GM19468 (cell line): ENCODE results near the gene ZNF541.

Experiments
- ATAC-seq: cut with Tn5 transposase; IDR thresholded peaks from one replicate; pipeline ENCODE4 v1.9.1; 2021; ENCODE audit warnings: mild to moderate bottlenecking, moderate library complexity, moderate number of reproducible peaks; ENCODE audit not compliant: unreplicated experiment; ENCODE audit errors: extremely low read depth

ZNF541 gene, protein sequence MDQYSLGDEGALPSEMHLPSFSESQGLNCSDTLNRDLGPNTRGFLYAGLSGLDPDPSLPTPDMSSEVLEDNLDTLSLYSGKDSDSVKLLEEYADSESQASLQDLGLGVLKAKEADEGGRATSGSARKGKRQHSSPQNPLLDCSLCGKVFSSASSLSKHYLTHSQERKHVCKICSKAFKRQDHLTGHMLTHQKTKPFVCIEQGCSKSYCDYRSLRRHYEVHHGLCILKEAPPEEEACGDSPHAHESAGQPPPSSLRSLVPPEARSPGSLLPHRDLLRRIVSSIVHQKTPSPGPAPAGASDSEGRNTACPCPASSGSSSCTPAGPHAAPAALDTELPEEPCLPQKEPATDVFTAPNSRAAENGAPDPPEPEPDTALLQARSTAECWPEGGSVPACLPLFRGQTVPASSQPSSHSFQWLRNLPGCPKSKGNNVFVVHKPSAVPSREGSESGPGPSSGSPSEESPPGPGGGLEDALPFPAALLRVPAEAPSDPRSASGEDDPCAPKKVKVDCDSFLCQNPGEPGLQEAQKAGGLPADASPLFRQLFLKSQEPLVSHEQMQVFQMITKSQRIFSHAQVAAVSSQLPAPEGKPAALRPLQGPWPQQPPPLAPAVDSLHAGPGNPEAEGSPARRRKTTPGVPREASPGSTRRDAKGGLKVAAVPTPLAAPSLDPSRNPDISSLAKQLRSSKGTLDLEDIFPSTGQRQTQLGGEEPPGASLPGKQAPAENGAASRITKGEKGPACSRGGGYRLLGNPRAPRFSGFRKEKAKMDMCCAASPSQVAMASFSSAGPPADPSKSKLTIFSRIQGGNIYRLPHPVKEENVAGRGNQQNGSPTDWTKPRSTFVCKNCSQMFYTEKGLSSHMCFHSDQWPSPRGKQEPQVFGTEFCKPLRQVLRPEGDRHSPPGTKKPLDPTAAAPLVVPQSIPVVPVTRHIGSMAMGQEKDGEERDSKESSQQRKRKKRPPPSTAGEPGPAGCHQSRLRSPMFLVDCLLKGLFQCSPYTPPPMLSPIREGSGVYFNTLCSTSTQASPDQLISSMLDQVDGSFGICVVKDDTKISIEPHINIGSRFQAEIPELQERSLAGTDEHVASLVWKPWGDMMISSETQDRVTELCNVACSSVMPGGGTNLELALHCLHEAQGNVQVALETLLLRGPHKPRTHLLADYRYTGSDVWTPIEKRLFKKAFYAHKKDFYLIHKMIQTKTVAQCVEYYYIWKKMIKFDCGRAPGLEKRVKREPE (N-terminal part only)

DNA sequence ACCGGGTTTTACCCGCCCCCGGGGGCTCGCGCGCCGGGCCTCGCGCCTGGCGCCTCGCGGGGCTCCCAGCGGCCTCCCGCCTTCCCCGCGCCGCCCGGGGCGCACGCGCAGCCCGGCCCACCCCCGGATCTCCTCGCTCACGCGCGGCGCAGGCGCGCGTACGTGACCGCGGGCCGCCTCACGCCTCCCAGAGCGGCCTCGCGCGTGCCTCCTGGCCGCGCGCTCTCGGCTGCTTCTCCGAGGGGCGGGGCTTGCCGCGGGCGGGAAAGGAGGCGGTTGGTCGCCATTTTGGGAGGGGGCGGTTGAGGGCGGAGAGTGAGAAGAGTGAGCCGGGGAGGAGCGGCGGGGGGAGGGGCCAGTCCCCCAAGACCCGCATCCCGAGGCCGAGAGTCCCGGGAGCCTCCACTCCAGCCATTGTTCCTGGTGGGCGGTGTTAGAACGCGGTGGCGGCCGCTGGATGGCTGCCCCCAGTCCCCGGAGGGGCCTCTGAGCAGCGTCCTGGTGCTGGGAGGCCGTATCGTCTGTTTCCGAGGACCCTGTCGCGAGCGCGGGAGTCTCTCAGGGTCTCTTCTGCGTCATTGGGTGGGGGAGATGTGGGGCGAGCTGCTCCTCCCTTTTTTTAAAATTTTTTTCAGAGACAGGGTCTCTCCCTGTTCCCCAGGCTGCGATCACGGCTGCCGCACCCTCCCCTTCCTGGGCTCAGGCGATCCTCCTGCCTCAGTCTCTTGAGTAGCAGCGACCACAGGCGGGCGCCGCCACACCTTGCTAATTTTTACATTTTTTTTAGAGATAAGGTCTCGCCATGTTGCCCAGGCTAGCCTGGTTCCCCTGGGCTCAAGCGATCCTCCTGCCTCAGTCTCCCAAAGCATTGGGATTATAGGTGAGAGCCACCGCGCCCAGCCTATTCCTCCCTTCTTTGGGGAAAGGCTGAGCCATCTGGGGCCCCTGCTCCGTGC is at the start of gene ZNF541:
ZNF541 (minus strand) TSS at position 78 of the 956 bp plus-strand sequence. CDS start 17,292 bp downstream, outside the sequence.
- ATAC-seq, result no peak

DNA sequence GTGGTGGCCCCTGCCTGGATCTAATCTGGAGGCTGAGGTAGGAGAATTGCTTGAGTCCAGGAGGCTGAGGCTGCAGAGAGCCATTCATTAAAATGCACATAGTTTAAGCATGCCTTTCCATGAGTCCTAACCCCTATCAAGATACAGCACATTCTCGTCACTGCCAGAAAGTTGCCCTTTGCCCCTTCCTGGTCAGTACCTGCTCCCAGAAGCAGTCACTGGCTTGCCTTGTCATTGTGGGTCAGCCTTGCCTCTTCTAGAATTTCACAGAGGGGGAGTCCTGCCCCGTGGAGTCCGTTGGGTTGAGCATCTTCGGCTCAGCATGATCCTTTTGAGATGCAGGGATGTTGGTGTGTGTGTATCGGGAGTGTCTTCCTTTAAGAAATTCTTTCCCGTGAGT is 46.8 kb upstream of the ZNF541 start:
- ATAC-seq, result no peak

DNA sequence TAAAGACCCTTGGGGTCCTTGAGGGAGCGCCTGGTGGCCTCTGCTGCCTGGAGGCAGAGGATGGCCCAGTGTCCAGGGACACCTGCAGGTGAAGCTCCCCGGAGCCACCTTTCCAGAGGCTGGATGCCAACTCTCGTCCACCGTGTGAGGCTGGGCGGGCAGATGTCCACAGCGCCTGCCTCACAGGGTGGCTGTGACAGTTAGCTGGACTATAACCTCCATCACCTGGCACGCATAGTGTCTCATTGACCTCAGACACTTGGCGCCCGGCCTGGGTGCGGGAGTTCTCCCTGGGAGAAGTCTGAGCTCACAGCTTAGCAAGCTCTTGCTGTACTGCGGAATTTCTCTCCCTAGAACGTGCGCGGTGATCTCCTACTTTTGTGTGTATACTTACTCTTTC is 45.8 kb upstream of the ZNF541 start:
- ATAC-seq, result no peak

DNA sequence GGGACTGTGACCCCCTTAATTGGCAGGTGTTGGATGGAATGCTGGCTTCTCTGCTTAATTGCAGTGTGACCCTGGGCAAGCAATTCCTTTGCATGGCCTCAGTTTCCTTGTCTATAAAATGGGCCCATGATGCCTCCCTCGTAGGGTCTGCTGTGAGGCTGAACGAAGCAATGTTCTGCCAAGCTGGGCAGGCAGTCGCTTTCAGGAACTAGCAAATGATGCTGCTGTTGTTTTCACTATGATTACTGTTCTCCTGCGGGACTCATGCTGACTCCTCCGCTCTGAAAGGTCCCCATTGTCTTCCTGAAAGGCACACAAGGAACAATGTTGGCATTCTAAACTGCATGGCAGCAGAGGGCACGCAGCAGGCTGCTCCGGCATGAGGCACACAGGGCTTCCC is 42.8 kb upstream of the ZNF541 start:
- no peak for ATAC-seq

DNA sequence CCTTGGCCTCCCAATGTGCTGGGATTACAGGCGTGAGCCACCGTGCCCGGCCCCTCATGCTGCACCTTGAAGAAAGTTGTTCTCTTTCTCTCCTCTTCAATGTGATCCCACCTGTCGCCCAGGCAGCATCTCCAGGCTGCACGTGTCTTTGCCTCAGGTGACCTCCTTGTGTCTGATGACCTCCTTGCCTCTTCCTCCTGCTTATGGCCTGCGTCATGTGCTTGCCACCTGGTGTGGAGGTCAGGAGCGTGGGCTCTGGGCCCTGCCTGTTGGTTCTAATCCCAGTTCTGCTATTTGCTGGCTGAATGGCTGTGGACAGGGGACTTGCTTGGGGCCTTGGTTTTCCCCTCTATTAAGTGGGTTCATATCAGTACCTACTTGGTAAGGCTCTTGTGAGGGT is 42.3 kb upstream of the ZNF541 start:
- no peak for ATAC-seq

DNA sequence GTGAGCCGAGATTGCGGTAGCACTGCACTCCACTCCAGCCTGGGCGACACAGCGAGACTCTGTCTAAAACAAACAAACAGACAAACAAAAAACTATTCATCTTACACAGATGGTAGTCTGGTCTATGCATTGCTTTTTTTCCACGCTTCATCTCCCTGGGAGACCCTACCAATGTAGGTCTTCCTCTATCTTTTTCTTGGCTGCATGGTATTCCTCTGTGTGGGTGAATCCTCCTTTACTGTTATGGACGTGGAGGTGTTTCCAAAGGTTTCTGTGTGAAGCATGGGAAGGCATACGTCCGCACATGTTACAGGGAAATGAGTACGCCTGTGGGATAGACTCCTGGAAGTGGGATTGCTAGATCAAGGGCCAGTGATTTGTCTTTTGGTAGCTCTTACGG is 41.6 kb upstream of the ZNF541 start:
- ATAC-seq, result no peak

DNA sequence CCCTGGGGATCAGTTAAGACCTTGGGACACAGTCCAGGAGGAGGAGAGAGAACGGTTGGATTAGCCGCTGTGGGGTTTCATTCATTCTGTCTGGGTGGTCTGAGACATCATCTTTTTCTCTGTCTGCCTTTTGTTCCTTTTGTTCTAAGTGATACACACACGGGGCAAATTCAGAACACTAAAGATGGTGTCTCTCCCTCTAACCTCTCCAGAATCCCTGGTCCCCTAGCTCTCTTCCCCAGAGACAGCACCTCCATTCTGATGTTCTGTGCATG is 41.0 kb upstream of the ZNF541 start:
- no peak for ATAC-seq

DNA sequence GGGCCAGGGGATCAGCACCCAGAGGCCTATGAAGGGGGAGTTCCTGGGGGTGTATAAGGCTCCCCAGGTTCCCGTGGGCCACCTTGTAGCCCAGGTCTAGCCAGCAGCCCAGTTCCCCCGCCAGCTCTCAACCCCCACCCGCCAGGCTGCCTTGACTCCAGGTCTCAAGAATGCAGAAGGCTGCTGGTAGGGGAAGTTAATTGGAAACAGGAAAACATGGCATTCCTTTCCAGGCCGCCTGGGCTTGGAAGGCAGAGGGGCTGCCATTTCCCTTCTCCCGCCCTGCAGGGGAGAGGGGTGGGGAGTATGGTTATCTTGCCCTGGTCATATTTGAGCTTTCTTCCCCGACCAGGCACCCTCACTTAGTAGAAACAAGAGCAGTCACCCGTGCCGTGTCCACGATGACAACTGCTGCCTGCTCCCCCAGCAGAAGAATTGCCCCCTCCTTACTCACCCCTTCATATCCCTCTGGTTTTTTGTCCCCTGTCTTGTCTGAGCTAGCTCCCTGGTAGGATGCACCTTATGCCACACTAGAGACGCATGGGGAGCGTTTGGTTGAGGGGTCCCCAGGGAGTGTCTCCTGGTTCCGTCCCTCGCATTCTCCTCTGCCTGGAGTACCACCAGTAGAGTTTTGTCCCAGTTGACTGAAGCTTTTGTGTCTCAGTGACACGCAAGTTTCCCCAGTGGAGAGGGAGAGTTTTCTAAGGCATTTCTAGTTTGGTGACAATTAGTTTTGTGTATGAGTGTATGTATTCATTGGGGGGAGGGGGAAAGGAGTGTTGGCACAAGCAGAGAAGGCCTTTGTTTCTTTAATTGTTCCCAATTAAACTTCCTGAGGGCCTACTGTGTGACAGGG is 40.4 kb upstream of the ZNF541 start:
- ATAC-seq, result no peak

DNA sequence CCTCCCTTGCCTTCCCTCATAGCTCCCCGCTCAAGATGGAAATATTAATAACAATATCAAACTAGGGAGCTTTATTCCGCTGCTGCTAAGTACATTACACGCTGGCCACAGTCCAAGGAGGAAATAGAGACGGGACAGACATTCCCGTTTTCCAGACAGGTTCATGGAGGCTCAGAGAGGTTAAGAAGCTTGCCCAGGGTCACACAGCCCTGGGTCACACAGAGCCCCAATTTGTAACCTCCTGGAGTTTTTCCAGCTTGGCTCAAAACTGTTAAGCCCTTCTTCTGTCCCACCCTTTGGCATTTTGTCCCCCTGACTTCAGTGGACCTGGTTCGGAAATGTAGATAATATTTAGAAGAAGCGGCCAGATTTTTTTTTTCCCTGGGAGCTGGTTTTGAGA is 38.0 kb upstream of the ZNF541 start:
- no peak for ATAC-seq

DNA sequence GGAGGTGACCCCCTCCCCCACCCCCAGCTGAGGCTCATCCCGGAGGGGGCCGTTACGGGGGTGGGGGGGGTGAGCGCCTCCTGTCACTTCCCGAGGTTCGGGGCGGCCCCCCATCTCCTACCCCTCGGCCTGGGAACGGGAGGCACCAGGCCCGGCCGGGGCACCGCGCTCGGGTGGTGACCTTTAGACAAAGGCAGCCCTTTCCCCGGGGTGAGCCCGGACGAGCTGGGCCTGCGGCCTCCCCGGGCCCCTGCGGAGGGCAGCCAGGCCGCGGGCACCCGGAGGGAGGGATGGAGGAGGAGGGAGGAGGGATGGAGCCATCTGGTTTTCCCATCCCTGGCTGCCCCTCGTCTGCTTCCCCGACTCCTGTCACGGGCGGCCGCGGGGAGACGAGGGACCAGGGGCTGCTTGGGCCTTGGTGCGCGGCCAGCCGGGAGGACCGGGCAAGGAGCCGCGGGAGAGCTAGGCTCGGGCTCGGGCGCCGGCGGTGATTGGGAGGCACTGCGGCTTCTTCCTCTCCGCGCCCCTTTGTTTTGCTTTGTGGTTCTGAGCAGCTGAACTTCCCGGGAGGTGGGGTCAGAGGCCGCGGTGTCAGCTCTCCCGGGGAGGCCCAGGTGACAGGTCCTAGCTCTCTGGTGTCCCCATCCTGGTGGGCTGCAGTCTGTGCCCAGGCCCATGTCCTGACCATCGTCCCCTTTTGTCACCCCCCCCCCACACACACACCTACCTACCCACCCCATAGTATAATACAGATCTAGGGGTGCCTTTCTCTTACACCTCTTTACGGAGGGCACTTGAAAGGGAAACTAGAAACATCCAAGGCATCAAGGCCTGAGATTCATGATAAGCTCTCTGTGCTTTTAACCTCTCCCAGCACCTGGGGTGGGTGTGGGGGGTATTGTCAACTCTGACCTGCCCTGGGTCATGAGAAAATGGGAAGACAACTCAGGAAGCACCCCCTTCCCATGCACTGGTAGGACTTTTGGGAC is 37.3 kb upstream of the ZNF541 start:
- ATAC-seq, result no peak

DNA sequence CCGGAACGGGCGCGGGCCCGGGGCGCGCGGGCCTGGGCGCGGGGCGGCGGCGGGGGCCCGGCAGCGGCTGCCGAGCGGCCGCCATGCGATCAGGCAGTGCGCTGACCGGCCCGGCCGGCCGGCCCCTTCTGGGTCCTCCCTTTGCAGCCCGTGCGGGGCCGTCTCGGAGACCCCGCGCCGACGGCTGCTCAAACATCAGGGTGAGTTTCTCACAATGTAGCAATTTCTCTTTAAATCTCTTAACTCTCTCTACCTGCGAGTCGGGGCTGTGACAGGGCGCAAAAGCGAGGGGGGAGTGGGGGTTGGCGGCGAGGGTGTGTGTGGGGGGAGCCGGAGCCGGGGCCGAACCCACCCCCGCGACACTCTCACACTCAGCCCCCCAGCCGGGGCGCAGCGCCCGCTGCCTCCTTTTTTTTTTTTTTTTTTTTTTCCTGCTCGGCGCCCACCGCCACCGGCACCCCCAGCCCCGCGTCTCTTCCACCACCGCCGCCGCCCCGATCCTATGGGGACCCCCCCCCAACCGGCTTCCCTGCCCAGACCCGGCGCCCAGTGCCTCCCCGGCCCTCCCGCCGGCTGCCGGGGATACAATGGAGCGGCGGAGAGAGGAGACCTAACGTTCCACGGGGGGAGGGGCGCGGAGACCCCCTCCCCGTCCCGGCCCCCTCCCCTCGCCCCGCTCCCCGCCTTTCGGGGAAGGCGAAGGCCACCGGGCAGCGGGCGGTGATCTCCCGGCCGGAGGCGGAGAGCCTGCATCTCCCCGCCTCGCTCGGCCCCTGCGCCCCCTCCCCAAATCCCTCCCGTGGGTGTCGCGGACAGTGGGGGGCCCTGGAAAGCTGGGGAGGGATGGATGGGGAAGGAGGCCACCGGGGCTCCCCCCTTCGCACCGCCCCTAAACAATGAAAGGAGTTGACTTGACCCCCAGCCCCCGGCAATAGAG is 36.3 kb upstream of the ZNF541 start, which contains the start of gene BICRA:
BICRA (plus strand) TSS at position 166 of the 937 bp plus-strand sequence. CDS start 64,441 bp downstream, outside the sequence.
- peak; percentile 9 for ATAC-seq

DNA sequence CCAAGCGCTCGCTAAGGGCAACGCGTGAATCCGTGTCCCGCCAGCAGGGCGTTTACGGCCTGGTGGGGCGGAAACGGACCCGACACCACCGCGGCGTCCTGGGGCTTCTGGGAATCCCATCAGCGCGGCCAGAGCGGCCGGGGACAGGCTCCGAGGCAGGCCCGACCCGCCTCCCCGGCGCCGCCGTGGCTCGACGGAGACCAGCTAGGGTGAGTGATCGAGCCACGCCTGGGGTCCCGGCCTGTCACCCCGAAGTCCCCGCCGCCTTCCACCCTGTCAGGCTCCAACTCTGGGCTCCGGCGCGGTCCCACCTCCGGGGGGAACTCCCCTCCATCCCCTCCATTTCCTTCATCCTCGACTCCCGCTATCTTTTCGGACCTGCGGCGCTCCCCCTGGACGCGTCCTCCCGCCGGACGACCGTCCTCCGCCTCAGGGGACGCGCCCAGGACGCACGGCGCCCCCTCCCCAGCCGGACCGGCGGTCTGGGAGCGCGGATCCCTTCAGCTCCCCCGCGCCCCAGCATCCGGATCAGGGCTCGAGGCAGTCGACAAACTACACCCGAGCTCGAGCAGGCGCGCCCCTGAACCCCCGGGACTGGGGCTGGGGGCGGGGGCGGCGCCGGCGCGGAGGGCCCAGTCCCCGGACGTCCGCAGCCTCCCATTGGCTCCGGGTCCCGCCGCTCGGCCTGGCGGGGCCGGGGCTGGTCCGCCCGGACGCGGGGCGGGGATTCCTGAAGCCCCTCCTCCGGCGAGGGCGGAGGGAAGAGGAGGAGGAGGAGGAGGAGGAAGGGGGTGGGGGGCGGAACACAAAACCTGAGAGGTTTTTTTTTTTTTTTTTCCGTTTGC is 35.3 kb upstream of the ZNF541 start:
- ATAC-seq, result peak; percentile 44

DNA sequence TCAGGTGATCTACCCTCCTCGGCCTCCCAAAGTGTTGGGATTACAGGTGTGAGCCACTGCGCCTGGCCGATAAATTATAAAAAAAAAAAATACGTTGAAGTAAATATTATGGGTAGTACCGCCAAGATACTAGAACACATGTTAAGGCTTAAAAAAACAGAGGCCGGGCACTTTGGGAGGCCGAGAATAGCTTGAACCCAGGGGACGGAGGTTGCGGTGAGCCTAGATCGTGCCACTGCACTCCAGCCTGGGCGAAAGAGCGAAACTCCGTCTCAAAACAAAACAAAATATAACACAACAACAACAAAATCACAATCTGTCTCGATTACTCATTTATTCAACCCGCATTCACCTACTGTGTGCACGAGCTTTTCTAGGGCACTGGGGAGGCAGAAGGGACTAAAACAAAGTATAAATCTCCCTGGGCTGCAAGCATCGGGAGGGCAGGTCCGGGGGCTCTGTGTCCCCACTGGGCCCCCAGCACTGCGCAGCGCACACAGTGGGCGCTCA is 34.7 kb upstream of the ZNF541 start:
- no peak for ATAC-seq

DNA sequence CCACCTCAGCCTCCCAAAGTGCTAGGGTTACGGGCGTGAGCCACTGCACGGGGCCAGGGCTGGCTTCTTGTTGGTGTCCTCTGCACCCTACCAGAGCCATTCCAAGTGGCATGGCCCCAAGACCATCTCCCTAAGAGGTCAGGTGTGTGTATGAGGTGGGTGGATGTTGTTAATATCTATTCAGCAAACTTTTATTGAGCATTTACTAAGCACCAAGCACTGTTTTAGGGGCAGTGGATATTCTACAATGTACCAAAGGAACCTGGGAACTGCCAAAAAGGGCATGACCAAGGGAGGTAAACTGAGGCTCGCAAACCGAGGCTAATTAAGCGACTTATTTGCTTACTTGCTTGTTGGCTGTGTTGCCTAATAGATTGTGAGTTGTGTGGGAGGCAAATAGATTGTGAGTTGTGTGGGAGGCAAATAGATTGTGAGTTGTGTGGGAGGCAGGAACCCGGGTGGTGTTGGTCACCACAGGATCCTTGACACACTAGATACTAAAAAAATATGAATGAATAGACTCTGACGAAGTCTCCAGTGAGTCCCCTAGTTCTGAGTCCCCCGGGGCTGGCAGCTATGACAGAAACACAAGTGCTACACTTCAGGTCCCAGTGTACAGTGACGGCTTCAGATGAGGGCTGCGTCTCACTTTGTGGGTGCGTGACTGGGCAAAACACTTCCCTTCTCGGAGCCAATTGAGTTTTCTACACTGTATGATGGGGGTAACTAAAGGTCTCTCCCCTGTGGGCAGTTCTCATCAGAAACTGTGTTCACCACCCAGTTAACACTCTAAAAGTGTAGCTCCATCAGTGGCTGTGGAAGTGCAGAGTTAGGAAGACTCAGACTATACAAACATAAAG is 31.0 kb upstream of the ZNF541 start:
- no peak for ATAC-seq
